Hepatocyte (in vitro differentiated cells): ENCODE measurements around the gene ATP8A1.

Experiments used
- CTCF ChIP-seq: fragments of 200-600 bp; sonication (generic); IDR thresholded peaks from 2 replicates; pipeline ENCODE4 v1.5.1; 2016; ENCODE audit warnings: antibody characterized with exemption, mild to moderate bottlenecking; ENCODE audit not compliant: poor library complexity
- EZH2 ChIP-seq: fragments of 200-600 bp; sonication (generic); IDR thresholded peaks from 2 replicates; pipeline ENCODE4 v1.6.1; 2016; ENCODE audit warnings: antibody characterized with exemption, mild to moderate bottlenecking, borderline replicate concordance
- EZH2phosphoT487 ChIP-seq: fragments of 200-600 bp; sonication (generic); IDR thresholded peaks from one replicate; pipeline ENCODE4 v1.6.1; 2018; ENCODE audit warnings: antibody characterized with exemption, mild to moderate bottlenecking, low read depth, moderate library complexity; ENCODE audit not compliant: unreplicated experiment, severe bottlenecking

GRCh38 chr4:42628740-42629139 lies 28.2 kb downstream of the ATP8A1 start:
- TF ChIP-seq EZH2phosphoT487 (no peak), CTCF (no peak), EZH2 (no peak)
